GM23248 (cell line): Measurements from ENCODE around the gene SLC8A1.

Source experiments
- EZH2 ChIP-seq: fragments of 200-600 bp; sonication (generic); IDR thresholded peaks from 2 replicates; pipeline ENCODE4 v1.6.1; 2018; ENCODE audit warnings: antibody characterized with exemption, mild to moderate bottlenecking; ENCODE audit not compliant: insufficient read depth, poor library complexity, severe bottlenecking
- EZH2phosphoT487 ChIP-seq: fragments of 200-600 bp; sonication (generic); IDR thresholded peaks from 2 replicates; pipeline ENCODE4 v1.6.1; 2018; ENCODE audit warnings: antibody characterized with exemption, moderate library complexity, mild to moderate bottlenecking, low read depth; ENCODE audit not compliant: insufficient read depth

DNA sequence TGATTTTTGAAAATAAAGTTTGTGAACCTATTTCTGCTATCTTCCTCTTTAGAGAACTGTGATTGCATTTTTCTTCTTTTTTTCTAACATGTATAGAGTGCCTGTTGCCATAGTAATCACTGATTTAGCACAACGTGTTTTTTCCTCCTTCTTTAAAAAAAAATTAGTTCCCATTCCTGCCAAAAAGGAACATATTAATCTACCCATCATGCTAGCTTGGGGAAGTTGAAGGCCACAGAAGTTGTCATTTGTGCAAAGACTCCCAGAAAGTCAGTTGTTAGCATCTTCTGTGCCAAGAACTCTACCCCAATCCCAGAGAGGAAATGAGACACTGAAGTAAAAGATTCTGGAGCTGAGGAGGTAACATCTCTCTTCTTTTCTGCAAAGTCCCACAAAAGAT, 57.3 kb downstream of the SLC8A1 start:
- TF ChIP-seq EZH2 (no peak), EZH2phosphoT487 (no peak)
